OCI-LY3 (cell line): ENCODE results near the gene LYZ.

Experiments used
- H2AFZ ChIP-seq: fragments of 200-600, 300-600 bp; shearing (Covaris generic); 2 replicates; pipeline ENCODE4 v1.6.0; 2014; ENCODE audit warnings: antibody characterized with exemption, low read depth, low read length
- H3K27ac ChIP-seq: fragments of 200-600, 300-600 bp; sonication (generic); 2 replicates; pipeline ENCODE4 v1.5.1; 2014; ENCODE audit warnings: mild to moderate bottlenecking, low read length, moderate library complexity, mixed read lengths
- H3K27me3 ChIP-seq: fragments of 200-600, 300-600 bp; sonication (generic); 2 replicates; pipeline ENCODE4 v1.6.1; 2014; ENCODE audit warnings: low read depth, low read length, mixed read lengths
- H3K36me3 ChIP-seq: fragments of 200-600, 300-600 bp; sonication (generic); replicated peaks from 2 replicates; pipeline ENCODE3; 2014; ENCODE audit warnings: low read depth, low read length, mixed read lengths
- H3K4me1 ChIP-seq: fragments of 300-600, 200-600 bp; sonication (generic); 2 replicates; pipeline ENCODE4 v1.6.1; 2014; ENCODE audit warnings: low read length, mixed read lengths
- H3K4me2 ChIP-seq: fragments of 200-600, 300-600 bp; sonication (generic); 2 replicates; pipeline ENCODE4 v1.6.1; 2014; ENCODE audit warnings: low read length, mixed read lengths
- H3K4me3 ChIP-seq: fragments of 300-600, 200-600 bp; sonication (generic); 2 replicates; pipeline ENCODE4 v1.5.1; 2014; ENCODE audit warnings: antibody characterized with exemption, mild to moderate bottlenecking, low read length, moderate library complexity
- H3K79me2 ChIP-seq: fragments of 300-600, 200-600 bp; shearing (Covaris generic); 2 replicates; pipeline ENCODE4 v1.6.1; 2014; ENCODE audit warnings: mild to moderate bottlenecking, low read length, mixed read lengths
- H3K9ac ChIP-seq: fragments of 300-600, 200-600 bp; shearing (Covaris generic); 2 replicates; pipeline ENCODE4 v1.6.0; 2014; ENCODE audit warnings: mild to moderate bottlenecking, low read length, moderate library complexity
- H3K9me3 ChIP-seq: fragments of 200-600, 300-600 bp; shearing (Covaris generic); 2 replicates; pipeline ENCODE4 v1.6.1; 2014; ENCODE audit warnings: low read length, mixed read lengths; ENCODE audit not compliant: insufficient read depth
- H4K20me1 ChIP-seq: fragments of 200-600, 300-600 bp; sonication (generic); 2 replicates; pipeline ENCODE4 v1.6.1; 2016; ENCODE audit warnings: low read length, mixed read lengths; ENCODE audit not compliant: insufficient read depth
- CTCF ChIP-seq: fragments of 200-600, 300-600 bp; sonication (generic); IDR thresholded peaks from 2 replicates; pipeline ENCODE4 v1.5.1; 2014; ENCODE audit warnings: antibody characterized with exemption, low read length, low read depth
- EZH2phosphoT487 ChIP-seq: fragments of 200-600 bp; shearing (Covaris generic); IDR thresholded peaks from 2 replicates; pipeline ENCODE4 v1.6.1; 2018; ENCODE audit warnings: antibody characterized with exemption, mixed run types, low read depth

LYZ gene

GRCh38 chr12:69348162-69348938 lies at the start of gene LYZ:
Gene LYZ, plus strand, starts transcription at chr12:69348381. Its CDS starts 28 bp downstream, at chr12:69348409.
- H3K27me3 ChIP-seq: no peaks in the 10 kb centered on the region
- no peaks in the 10 kb centered on the region for H4K20me1 ChIP-seq
- H3K79me2 ChIP-seq: no peaks in the 10 kb centered on the region
- no peak within 1 kb of the TSS for H3K27ac ChIP-seq
- no peaks in the 10 kb centered on the region for H3K9me3 ChIP-seq
- H3K4me3 ChIP-seq: no peak within 1 kb of the TSS
- H3K4me2 ChIP-seq: no peak within 1 kb of the TSS
- TF ChIP-seq EZH2phosphoT487: no peak
- TF ChIP-seq CTCF: no peak
- no peak within 1 kb of the TSS for H2AFZ ChIP-seq
- H3K4me1 ChIP-seq: no peaks in the 10 kb centered on the region
- H3K36me3 ChIP-seq: no peaks in the 10 kb centered on the region
- H3K9ac ChIP-seq: no peak within 1 kb of the TSS

GRCh38 chr12:69298947-69299346 lies 49.2 kb upstream of the LYZ start:
- no peak overlapping the region for H2AFZ ChIP-seq
- no peak overlapping the region for H3K9ac ChIP-seq
- no peaks in the 10 kb centered on the region for H3K79me2 ChIP-seq
- TF ChIP-seq EZH2phosphoT487: no peak
- no peak for TF ChIP-seq CTCF
- no peak overlapping the region for H3K4me2 ChIP-seq
- no peaks in the 10 kb centered on the region for H4K20me1 ChIP-seq
- H3K27ac ChIP-seq: no peak overlapping the region
- no peaks in the 10 kb centered on the region for H3K9me3 ChIP-seq
- no peaks in the 10 kb centered on the region for H3K27me3 ChIP-seq
- no peak overlapping the region for H3K4me3 ChIP-seq
- no peaks in the 10 kb centered on the region for H3K36me3 ChIP-seq
- no peaks in the 10 kb centered on the region for H3K4me1 ChIP-seq

- H4K20me1 ChIP-seq: no peaks in the 10 kb centered on the region
- H3K36me3 ChIP-seq: no peaks in the 10 kb centered on the region
- H3K27ac ChIP-seq: no peak overlapping the region
- H2AFZ ChIP-seq: no peak overlapping the region
- no peak overlapping the region for H3K4me2 ChIP-seq
- H3K4me3 ChIP-seq: no peak overlapping the region
- H3K9me3 ChIP-seq: no peaks in the 10 kb centered on the region
- TF ChIP-seq CTCF (no peak), EZH2phosphoT487 (no peak)
- no peaks in the 10 kb centered on the region for H3K79me2 ChIP-seq
- H3K27me3 ChIP-seq: no peaks in the 10 kb centered on the region
- no peaks in the 10 kb centered on the region for H3K4me1 ChIP-seq
- no peak overlapping the region for H3K9ac ChIP-seq
Observed at GRCh38 chr12:69304284-69304683, 43.9 kb upstream of the LYZ start.

GRCh38 chr12:69309461-69309860 lies 38.7 kb upstream of the LYZ start:
- H4K20me1 ChIP-seq: no peaks in the 10 kb centered on the region
- no peaks in the 10 kb centered on the region for H3K79me2 ChIP-seq
- H2AFZ ChIP-seq: no peak overlapping the region
- H3K27me3 ChIP-seq: no peaks in the 10 kb centered on the region
- H3K4me1 ChIP-seq: no peaks in the 10 kb centered on the region
- no peak for TF ChIP-seq CTCF
- no peak for TF ChIP-seq EZH2phosphoT487
- no peak overlapping the region for H3K9ac ChIP-seq
- H3K27ac ChIP-seq: no peak overlapping the region
- peaks cover 4% of the 10 kb centered on the region; the same call in 1 of the 2 replicates for H3K9me3 ChIP-seq
- H3K4me3 ChIP-seq: no peak overlapping the region
- H3K36me3 ChIP-seq: no peaks in the 10 kb centered on the region
- no peak overlapping the region for H3K4me2 ChIP-seq
